ENCODE data around the gene RGS10.
A peak's percentile ranks its signal among the peaks of the same experiment; 100 is the strongest.

Gene RGS10

DNA sequence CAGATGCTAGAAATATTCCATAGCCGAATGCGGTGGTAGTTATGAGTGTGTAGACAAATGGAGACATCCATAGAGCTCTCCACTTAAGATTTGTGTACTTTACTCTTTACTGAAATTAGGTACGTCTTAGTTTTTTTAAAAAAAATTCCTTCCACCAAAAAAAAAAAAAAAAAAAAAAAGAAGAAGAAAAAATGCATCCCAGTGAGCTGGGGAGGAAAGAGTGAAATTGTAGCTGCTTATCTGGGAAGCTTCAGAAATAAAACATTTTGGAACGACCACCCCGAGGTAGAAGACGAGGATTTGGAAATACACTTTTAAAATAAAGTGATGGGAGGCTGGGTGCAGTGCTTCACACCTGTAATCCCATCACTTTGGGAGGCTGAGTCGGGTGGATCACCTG is 53.8 kb downstream of the RGS10 start:
- ChIA-PET CTCF (interaction anchor here (0.6 to 2.3 kb wide), 11 partner anchors 13 to 1125 kb away, joined by 3 to 29 read pairs (median 4); no protein-coding TSS in a partner anchor), POLR2A (no interaction called here)
- no peak overlapping the region for H3K4me3 ChIP-seq (ENCODE audit: low read depth, low read length)
- TF ChIP-seq ZNF621 (tag by site-specific recombination; IDR thresholded peaks at IDR 0.05) (no peak), ZEB2 (tag by site-specific recombination; IDR thresholded peaks at IDR 0.05) (no peak), SETDB1 (IDR thresholded peaks at IDR 0.05; ENCODE audit: insufficient read length, low read length) (no peak)
- TF ChIP-seq, protein P1, sequence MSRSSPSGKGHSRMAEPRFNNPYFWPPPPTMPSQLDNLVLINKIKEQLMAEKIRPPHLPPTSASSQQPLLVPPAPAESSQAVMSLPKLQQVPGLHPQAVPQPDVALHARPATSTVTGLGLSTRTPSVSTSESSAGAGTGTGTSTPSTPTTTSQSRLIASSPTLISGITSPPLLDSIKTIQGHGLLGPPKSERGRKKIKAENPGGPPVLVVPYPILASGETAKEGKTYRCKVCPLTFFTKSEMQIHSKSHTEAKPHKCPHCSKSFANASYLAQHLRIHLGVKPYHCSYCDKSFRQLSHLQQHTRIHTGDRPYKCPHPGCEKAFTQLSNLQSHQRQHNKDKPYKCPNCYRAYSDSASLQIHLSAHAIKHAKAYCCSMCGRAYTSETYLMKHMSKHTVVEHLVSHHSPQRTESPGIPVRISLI (tag by site-specific recombination; IDR thresholded peaks at IDR 0.05), result peak; percentile 92; the same call in 1 of the 2 replicates
- TF ChIP-seq, protein P2, sequence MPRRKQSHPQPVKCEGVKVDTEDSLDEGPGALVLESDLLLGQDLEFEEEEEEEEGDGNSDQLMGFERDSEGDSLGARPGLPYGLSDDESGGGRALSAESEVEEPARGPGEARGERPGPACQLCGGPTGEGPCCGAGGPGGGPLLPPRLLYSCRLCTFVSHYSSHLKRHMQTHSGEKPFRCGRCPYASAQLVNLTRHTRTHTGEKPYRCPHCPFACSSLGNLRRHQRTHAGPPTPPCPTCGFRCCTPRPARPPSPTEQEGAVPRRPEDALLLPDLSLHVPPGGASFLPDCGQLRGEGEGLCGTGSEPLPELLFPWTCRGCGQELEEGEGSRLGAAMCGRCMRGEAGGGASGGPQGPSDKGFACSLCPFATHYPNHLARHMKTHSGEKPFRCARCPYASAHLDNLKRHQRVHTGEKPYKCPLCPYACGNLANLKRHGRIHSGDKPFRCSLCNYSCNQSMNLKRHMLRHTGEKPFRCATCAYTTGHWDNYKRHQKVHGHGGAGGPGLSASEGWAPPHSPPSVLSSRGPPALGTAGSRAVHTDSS (tag by site-specific recombination; IDR thresholded peaks at IDR 0.05), result no peak
- H3K36me3 ChIP-seq (ENCODE audit: control insufficient read depth in 2 of 2, insufficient read depth in 1 of 2, low read length in 2 of 2), result no peaks in the 10 kb centered on the region
- H3K4me1 ChIP-seq (ENCODE audit: control insufficient read depth, insufficient read depth, low read length), result no peaks in the 10 kb centered on the region
- H3K27ac ChIP-seq (ENCODE audit: extremely low read depth, low read depth, low read length), result no peak overlapping the region
- H3K9me3 ChIP-seq (ENCODE audit: control insufficient read depth, insufficient read depth, low read depth, low read length), result no peaks in the 10 kb centered on the region

DNA sequence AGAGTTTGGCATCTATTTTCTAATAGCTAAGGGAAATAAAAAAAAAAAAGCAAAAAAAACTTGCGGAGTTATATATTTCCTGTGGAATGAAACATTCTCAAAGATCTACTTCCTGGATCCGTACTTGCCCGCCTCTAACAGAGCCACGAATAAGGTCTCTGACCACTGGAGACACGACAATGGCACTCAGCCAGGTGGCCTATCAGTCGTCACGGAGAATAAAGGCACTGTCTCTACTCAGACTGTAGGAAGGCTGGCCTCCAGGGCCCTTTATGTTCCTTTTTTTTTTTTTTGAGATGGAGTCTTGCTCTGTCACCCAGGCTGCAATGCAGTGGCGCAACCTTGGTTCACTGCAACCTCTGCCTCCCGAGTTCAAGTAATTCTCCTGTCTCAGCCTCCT is 58.7 kb downstream of the RGS10 start:
- Histone ChIP-seq H3K4me1 (ENCODE audit: control insufficient read depth, insufficient read depth, low read length) (no peaks in the 10 kb centered on the region), H3K27ac (ENCODE audit: extremely low read depth, low read depth, low read length) (no peak overlapping the region), H3K9me3 (ENCODE audit: control insufficient read depth, insufficient read depth, low read depth, low read length) (no peaks in the 10 kb centered on the region), H3K4me3 (ENCODE audit: low read depth, low read length) (no peak overlapping the region), H3K36me3 (ENCODE audit: control insufficient read depth in 2 of 2, insufficient read depth in 1 of 2, low read length in 2 of 2) (no peaks in the 10 kb centered on the region)
- POLR2A ChIA-PET, result no interaction called here
- TF ChIP-seq ZNF248 (tag by site-specific recombination; IDR thresholded peaks at IDR 0.05) (no peak), ZNF544 (tag by site-specific recombination; IDR thresholded peaks at IDR 0.05) (no peak), ZNF341 (tag by site-specific recombination; IDR thresholded peaks at IDR 0.05; ENCODE audit: low read depth) (no peak), ZNF157 (tag by site-specific recombination; IDR thresholded peaks at IDR 0.05) (no peak)
- TF ChIP-seq, protein P3, sequence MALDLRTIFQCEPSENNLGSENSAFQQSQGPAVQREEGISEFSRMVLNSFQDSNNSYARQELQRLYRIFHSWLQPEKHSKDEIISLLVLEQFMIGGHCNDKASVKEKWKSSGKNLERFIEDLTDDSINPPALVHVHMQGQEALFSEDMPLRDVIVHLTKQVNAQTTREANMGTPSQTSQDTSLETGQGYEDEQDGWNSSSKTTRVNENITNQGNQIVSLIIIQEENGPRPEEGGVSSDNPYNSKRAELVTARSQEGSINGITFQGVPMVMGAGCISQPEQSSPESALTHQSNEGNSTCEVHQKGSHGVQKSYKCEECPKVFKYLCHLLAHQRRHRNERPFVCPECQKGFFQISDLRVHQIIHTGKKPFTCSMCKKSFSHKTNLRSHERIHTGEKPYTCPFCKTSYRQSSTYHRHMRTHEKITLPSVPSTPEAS (tag by site-specific recombination; IDR thresholded peaks at IDR 0.05), result no peak
- CTCF ChIA-PET, result interaction anchor here (0.7 kb wide), 1 partner anchor 9 kb away, joined by 3 read pairs; no protein-coding TSS in a partner anchor

DNA sequence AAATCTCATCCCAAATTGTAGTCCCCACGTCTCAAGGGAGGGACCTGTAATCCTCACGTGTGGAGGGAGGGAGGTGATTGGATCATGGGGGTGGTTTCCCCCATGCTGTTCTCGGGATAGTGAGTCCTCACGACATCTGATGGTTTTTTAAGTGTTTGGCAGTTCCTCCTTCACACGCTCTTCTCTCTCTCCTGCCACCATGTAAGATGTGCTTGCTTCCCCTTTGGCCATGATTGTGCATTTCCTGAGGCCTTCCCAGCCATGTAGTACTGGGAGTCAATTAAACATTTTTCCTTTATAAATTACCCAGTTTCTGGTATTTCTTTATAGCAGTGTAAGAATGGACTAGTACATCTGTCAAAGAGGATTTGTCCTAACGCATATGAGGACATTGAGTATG is 59.5 kb downstream of the RGS10 start:
- H3K36me3 ChIP-seq (ENCODE audit: control insufficient read depth in 2 of 2, insufficient read depth in 1 of 2, low read length in 2 of 2), result no peaks in the 10 kb centered on the region
- no peaks in the 10 kb centered on the region for H3K4me1 ChIP-seq (ENCODE audit: control insufficient read depth, insufficient read depth, low read length)
- H3K4me3 ChIP-seq (ENCODE audit: low read depth, low read length), result no peak overlapping the region
- POLR2A ChIA-PET, result no interaction called here
- no peak overlapping the region for H3K27ac ChIP-seq (ENCODE audit: extremely low read depth, low read depth, low read length)
- no peak for TF ChIP-seq ZNF707 (tag by site-specific recombination; IDR thresholded peaks at IDR 0.05)
- TF ChIP-seq BCL11B (tag by site-specific recombination; IDR thresholded peaks at IDR 0.05; ENCODE audit: low read depth), result no peak
- no peak for TF ChIP-seq ZNF366 (tag by site-specific recombination; conservative IDR thresholded peaks at IDR 0.05)
- TF ChIP-seq ZNF530 (tag by site-specific recombination; IDR thresholded peaks at IDR 0.05; ENCODE audit: low read depth), result no peak
- no peak for TF ChIP-seq ZNF350 (tag by site-specific recombination; IDR thresholded peaks at IDR 0.05)
- CTCF ChIA-PET, result no interaction called here
- H3K9me3 ChIP-seq (ENCODE audit: control insufficient read depth, insufficient read depth, low read depth, low read length), result no peaks in the 10 kb centered on the region

Measured in HEK293 (cell line).